ENCODE results near the gene ZNF555.

The ZNF555 gene

DNA sequence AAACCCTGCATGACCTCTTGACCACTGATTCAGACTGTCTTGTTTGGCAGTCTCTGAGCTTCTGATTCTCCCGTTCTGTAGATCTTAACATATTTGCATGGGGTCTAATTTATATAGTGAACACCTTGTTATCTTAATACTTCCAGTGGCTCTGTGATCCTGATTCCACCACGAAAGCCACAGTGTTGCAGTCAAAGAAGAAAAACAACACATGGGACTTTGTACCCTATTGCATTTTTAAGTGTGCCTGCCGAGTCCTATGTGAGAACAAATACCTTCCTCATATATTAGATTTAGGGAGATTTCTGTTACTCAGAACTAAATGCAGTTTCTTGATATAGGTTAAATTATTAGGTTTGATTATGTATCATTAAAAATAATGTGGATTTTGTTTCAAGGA lies 13.6 kb downstream of the ZNF555 start:
- no peak for TF ChIP-seq CTCF (conservative IDR thresholded peaks at IDR 0.05)

GRCh38 chr19:2856457-2857050 lies 15.3 kb downstream of the ZNF555 start:
- no peak for TF ChIP-seq CTCF (conservative IDR thresholded peaks at IDR 0.05)
- no peak overlapping the region for H3K27ac ChIP-seq

More for the DNA sequence above, 13.6 kb downstream of the ZNF555 start:
- H3K27ac ChIP-seq, result no peak overlapping the region

DNA sequence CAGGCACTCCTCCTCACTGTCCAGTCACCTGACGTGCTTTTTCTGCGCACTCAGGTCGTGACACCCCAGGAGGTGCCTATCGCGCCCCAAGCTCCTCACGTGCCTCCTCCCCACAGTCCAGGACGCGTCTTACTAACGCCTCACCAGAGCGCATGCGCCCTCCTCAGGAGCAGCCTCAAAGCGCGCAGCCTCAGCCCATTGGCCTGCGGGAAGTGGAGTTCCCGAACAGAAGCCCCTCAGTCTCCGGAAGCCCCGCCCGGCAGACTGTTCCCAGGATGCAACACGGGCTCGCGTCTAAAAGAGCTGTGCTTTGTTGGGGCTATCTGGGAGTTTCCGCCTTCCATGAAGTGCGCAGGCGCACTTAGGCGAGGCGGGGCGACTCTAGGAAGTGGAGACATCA lies 17.6 kb downstream of the ZNF555 start:
- TF ChIP-seq CTCF (conservative IDR thresholded peaks at IDR 0.05), result no peak
- no peak overlapping the region for H3K27ac ChIP-seq

- no peak overlapping the region for H3K27ac ChIP-seq
Observed at GRCh38 chr19:2863816-2864215, 22.5 kb downstream of the ZNF555 start.

DNA sequence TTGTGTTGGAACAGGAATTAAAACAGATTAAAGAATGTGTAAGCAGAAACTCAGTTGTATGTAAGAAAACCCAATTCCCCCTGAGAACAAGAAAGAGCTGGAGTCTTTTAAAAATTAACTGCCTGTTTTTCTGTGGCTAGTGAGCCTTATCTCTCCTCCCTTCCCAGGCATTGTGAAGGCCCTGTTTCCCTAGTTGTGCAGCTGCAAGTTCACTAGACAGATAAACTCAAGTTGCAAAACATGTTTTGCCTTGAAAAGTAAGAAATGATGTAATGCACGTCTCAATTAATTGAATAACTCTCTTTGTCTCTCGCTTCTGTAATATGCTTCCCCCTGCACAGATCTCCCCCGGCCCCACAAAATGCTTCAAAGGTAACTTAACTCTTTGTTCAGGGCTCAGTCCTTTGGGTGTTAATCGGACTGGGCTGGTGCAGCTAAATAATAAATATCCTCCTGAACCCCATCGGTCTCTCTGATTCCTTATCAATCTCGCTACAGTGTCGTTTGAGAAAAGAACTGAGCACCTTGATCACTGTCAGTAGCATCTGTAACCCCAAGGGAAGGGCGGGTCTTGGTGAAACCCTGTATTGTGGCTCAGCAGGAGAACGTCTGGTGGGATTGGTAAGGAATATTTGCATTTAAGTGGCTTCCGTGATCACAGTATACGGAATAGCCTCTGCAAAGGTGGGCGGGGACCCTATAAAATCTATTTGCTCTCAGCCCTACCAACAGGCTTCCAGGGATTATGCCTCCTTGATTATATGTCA lies 24.2 kb downstream of the ZNF555 start:
- TF ChIP-seq CTCF (conservative IDR thresholded peaks at IDR 0.05), result no peak

More at GRCh38 chr19:2863816-2864215, 22.5 kb downstream of the ZNF555 start:
- no peak for TF ChIP-seq CTCF (conservative IDR thresholded peaks at IDR 0.05)

GRCh38 chr19:2866495-2867024 lies 25.3 kb downstream of the ZNF555 start:
- no peak overlapping the region for H3K27ac ChIP-seq
- no peak for TF ChIP-seq CTCF (conservative IDR thresholded peaks at IDR 0.05)

More for the DNA sequence above, 24.2 kb downstream of the ZNF555 start:
- H3K27ac ChIP-seq, result no peak overlapping the region

Measured in VCaP (cell line).